ENCODE data around the gene BSPRY. TPM values are rescaled to one million over a fixed set of nuclear protein-coding genes. Genes with fewer than 3 reads are reported as not detected.

BSPRY gene
- total RNA-seq, 4 donors from 2014 or later = 9.0 to 36.8 (median 26.8) TPM

DNA sequence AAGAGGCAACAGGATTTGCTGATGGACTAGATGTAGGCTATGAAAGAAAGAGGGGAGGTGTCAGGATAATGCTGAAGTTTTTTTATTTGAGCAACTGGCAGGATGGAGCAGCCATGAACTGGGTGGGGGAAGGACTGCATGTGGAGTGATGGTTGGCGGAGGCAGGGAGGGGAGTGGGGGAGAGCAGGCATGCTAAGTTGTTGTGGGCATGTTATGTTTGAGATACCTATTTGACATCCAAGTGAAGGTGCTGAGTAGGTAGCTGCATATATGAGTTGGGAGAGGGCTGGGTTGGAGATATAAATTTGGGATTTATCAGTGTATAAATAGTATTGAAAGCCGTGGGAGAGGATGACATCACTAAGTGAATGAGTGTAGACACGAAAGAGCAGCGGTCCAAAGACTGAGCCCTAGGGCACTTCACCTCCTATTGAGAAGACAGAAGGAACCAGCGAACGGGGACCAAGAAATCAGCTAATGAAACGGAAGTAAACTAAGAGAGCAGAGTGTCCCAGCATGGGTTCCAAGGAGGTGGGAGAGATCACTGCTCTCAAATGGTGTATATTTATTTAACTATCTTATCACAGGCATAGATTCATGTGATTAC, 7.4 kb downstream of the BSPRY start:
- H3K36me3 ChIP-seq = no peaks in the 10 kb centered on the region
- intact Hi-C loops (cut with DNase I; ENCODE audit: low total_unique reads) = no loop called here
- no peaks in the 10 kb centered on the region for H3K27me3 ChIP-seq
- no peak overlapping the region for H3K4me3 ChIP-seq
- H3K4me1 ChIP-seq = no peaks in the 10 kb centered on the region
- in situ Hi-C loops (cut with MboI; ENCODE audit: low pct_ligation_motif_present in 1 of 4, low pct_unique_long_range_greater_than_20kb in 1 of 4, low sequenced_read_pairs in 3 of 4) = no loop called here
- no peak overlapping the region for H3K27ac ChIP-seq
- TF ChIP-seq POLR2AphosphoS5 (IDR thresholded peaks at IDR 0.05) (no peak), EP300 (IDR thresholded peaks at IDR 0.05; ENCODE audit: low read depth) (no peak), POLR2A (IDR thresholded peaks at IDR 0.05) (no peak)
- TF ChIP-seq, protein P1, sequence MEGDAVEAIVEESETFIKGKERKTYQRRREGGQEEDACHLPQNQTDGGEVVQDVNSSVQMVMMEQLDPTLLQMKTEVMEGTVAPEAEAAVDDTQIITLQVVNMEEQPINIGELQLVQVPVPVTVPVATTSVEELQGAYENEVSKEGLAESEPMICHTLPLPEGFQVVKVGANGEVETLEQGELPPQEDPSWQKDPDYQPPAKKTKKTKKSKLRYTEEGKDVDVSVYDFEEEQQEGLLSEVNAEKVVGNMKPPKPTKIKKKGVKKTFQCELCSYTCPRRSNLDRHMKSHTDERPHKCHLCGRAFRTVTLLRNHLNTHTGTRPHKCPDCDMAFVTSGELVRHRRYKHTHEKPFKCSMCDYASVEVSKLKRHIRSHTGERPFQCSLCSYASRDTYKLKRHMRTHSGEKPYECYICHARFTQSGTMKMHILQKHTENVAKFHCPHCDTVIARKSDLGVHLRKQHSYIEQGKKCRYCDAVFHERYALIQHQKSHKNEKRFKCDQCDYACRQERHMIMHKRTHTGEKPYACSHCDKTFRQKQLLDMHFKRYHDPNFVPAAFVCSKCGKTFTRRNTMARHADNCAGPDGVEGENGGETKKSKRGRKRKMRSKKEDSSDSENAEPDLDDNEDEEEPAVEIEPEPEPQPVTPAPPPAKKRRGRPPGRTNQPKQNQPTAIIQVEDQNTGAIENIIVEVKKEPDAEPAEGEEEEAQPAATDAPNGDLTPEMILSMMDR (IDR thresholded peaks at IDR 0.05) = no peak
- WGBS, 2 donors (ENCODE audit: low coverage in 1 of 2) = 72 to 81% methylated on average over 7 of the region's 7 CpGs
- H3K9me3 ChIP-seq = no peaks in the 10 kb centered on the region
- no peak for DNase-seq

DNA sequence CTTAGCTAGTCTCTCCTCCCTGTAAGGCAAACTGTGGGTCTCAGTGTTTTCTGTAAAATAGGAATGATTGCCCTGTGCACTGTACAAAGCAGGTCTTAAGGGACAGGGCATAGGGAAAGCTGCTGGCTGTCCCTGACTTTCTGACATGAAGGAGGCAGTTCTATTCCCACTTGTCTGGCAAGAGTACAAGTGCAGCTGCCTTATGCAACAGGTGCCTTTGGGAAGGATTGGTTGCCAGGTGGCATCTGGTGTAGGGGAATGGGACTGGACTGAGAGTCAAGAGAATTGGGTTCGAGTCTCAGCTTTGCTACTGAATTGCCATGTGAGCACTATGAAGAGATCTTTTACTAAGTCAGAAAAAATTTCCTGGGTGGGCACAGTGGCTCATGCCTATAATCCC, 10.0 kb downstream of the BSPRY start:
- in situ Hi-C loops (cut with MboI; ENCODE audit: low pct_ligation_motif_present in 1 of 4, low pct_unique_long_range_greater_than_20kb in 1 of 4, low sequenced_read_pairs in 3 of 4) = no loop called here

DNA sequence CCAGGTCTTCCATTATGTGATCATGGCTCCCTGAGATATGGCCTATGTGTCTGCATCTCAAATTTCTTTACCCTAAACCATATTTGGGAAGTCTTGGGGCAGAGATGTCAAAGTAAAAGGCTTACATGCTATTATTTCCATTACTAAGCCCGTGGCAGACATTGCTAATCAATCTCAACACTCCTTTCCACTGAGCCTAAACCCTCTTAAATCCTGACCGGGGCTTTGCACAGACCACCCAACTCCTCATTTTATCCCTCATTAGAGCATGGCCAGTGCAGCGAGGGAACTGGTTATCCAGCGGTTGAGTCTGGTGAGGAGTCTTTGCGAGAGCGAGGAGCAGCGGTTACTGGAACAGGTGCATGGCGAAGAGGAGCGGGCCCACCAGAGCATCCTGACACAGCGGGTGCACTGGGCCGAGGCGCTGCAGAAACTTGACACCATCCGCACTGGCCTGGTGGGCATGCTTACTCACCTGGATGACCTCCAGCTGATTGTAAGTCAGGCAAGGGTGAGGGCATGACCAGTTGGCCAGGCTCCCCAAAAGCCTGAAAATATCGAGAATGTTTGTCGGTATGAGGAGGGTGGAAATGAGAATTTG, 11.0 kb downstream of the BSPRY start:
- no peaks in the 10 kb centered on the region for H3K36me3 ChIP-seq
- no peaks in the 10 kb centered on the region for H3K9me3 ChIP-seq
- H3K4me3 ChIP-seq = no peak overlapping the region
- DNase-seq = no peak
- intact Hi-C loops (cut with DNase I; ENCODE audit: low total_unique reads) = no loop called here
- H3K27me3 ChIP-seq = no peaks in the 10 kb centered on the region
- no peak overlapping the region for H3K27ac ChIP-seq
- TF ChIP-seq POLR2AphosphoS5 (IDR thresholded peaks at IDR 0.05) (no peak), EP300 (IDR thresholded peaks at IDR 0.05; ENCODE audit: low read depth) (no peak), POLR2A (IDR thresholded peaks at IDR 0.05) (no peak)
- TF ChIP-seq, protein P1 (IDR thresholded peaks at IDR 0.05) = no peak
- in situ Hi-C loops (cut with MboI; ENCODE audit: low pct_ligation_motif_present in 1 of 4, low pct_unique_long_range_greater_than_20kb in 1 of 4, low sequenced_read_pairs in 3 of 4) = no loop called here
- WGBS, 2 donors (ENCODE audit: low coverage in 1 of 2) = 85 to 93% methylated on average over 2 to 15 of the region's 15 CpGs
- no peaks in the 10 kb centered on the region for H3K4me1 ChIP-seq

More for the DNA sequence above, 10.0 kb downstream of the BSPRY start:
- no peak for TF ChIP-seq EP300 (IDR thresholded peaks at IDR 0.05; ENCODE audit: low read depth)
- TF ChIP-seq, protein P1 (IDR thresholded peaks at IDR 0.05) = no peak
- intact Hi-C loops (cut with DNase I; ENCODE audit: low total_unique reads) = no loop called here
- H3K4me1 ChIP-seq = no peaks in the 10 kb centered on the region
- H3K9me3 ChIP-seq = no peaks in the 10 kb centered on the region
- H3K4me3 ChIP-seq = no peak overlapping the region
- H3K27me3 ChIP-seq = no peaks in the 10 kb centered on the region
- 89% methylated on average over 1 of the region's 1 CpG; no CpG with 5 or more reads in 1 of the 2 donors for WGBS, 2 donors (ENCODE audit: low coverage in 1 of 2)
- no peak overlapping the region for H3K27ac ChIP-seq
- H3K36me3 ChIP-seq = no peaks in the 10 kb centered on the region
- DNase-seq = no peak

DNA sequence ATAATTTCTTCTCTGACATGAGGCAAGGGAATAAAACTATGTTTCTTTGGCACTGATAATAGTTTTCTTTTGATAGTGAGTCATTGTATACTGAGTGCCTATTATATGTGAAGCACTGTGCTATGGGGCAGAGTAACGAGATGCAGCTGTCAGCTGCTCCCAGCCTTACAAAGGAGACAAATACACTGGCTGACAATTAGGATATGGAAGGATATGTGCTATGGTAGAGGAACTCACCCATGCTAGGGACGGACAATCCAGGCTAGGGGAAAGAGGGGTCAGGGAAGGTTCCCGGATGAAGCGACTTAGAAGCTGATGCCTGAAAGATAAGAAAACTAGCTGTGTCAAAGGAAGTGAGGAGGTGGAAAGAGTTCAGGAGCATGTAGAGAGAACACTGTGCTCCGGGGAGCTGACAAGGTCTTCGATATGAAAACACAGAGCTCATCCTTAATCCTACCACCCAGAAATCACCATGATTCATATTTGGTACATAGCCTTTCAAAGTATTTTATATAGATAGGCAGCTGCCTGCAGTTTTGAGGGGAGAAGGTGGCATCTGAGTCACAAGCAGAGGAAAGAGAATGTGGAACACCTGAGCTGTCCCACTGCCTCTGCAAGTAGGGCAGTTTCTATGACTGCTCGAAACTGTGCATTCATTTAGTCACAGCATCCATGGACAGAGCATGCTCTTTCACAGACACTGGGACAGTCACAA, 12.1 kb downstream of the BSPRY start:
- WGBS, 2 donors (ENCODE audit: low coverage in 1 of 2) = 68 to 80% methylated on average over 1 to 7 of the region's 7 CpGs

More for the DNA sequence above, 12.1 kb downstream of the BSPRY start:
- Histone ChIP-seq H3K4me1 (no peaks in the 10 kb centered on the region), H3K27ac (no peak overlapping the region), H3K4me3 (no peak overlapping the region), H3K36me3 (no peaks in the 10 kb centered on the region), H3K9me3 (no peaks in the 10 kb centered on the region), H3K27me3 (no peaks in the 10 kb centered on the region)
- TF ChIP-seq POLR2AphosphoS5 (IDR thresholded peaks at IDR 0.05) (no peak), POLR2A (IDR thresholded peaks at IDR 0.05) (no peak), EP300 (IDR thresholded peaks at IDR 0.05; ENCODE audit: low read depth) (no peak)
- TF ChIP-seq, protein P1 (IDR thresholded peaks at IDR 0.05) = no peak
- in situ Hi-C loops (cut with MboI; ENCODE audit: low pct_ligation_motif_present in 1 of 4, low pct_unique_long_range_greater_than_20kb in 1 of 4, low sequenced_read_pairs in 3 of 4) (no loop called here), intact Hi-C loops (cut with DNase I; ENCODE audit: low total_unique reads) (no loop called here)
- no peak for DNase-seq

Data from transverse colon (tissue), 4 donors.